HK-2 (cell line): Measurements from ENCODE around the gene UTP11.
"Not testable (repeated sequence)": the region's sequence is repeated elsewhere in the genome, so short reads cannot be mapped to it uniquely, and the experiment has no call there.

Experiments
- DNase-seq: peaks from one replicate; pipeline ENCODE4 v3.0.0-alpha.2; 2018; ENCODE audit not compliant: unreplicated experiment

The UTP11 gene

GRCh38 chr1:38012363-38013226 is at the start of gene UTP11:
UTP11 (plus strand) TSS chr1:38012734; CDS start chr1:38012803, 69 bp downstream.
- peak; percentile 96 for DNase-seq

GRCh38 chr1:37964106-37964505 is 48.4 kb upstream of the UTP11 start:
- DNase-seq, result not testable (repeated sequence)

GRCh38 chr1:37965301-37965700 is 47.2 kb upstream of the UTP11 start:
- no peak for DNase-seq

- DNase-seq, result not testable (repeated sequence)
Observed at GRCh38 chr1:37973684-37974083, 38.9 kb upstream of the UTP11 start.

- DNase-seq, result no peak
Observed at GRCh38 chr1:37974567-37974966, 38.0 kb upstream of the UTP11 start.

GRCh38 chr1:37975083-37975482 is 37.5 kb upstream of the UTP11 start:
- DNase-seq, result not testable (repeated sequence)

GRCh38 chr1:37978541-37978940 is 34.0 kb upstream of the UTP11 start:
- DNase-seq, result no peak

GRCh38 chr1:37983546-37983945 is 29.0 kb upstream of the UTP11 start:
- DNase-seq, result no peak

- no peak for DNase-seq
Observed at GRCh38 chr1:37987679-37988078, 24.9 kb upstream of the UTP11 start.

GRCh38 chr1:37989361-37989930 is 23.1 kb upstream of the UTP11 start:
- peak; percentile 46 for DNase-seq

GRCh38 chr1:37994886-37995566 is 17.5 kb upstream of the UTP11 start:
- DNase-seq, result no peak

GRCh38 chr1:37995751-37996345 is 16.7 kb upstream of the UTP11 start:
- no peak for DNase-seq

- no peak for DNase-seq
Observed at GRCh38 chr1:37997256-37998088, 15.1 kb upstream of the UTP11 start.

- DNase-seq, result no peak
Observed at GRCh38 chr1:37998089-37998808, 14.3 kb upstream of the UTP11 start.

GRCh38 chr1:37998913-37999429 is 13.6 kb upstream of the UTP11 start:
- no peak for DNase-seq

GRCh38 chr1:37999430-38000232 is 12.9 kb upstream of the UTP11 start:
- peak; percentile 69 for DNase-seq

- no peak for DNase-seq
Observed at GRCh38 chr1:38000233-38000528, 12.4 kb upstream of the UTP11 start.

GRCh38 chr1:38000529-38001455 is 11.7 kb upstream of the UTP11 start:
- peak; percentile 70 for DNase-seq
